GM19372 (cell line): ENCODE results near the gene HMOX1.

ENCODE experiments used
- ATAC-seq: cut with Tn5 transposase; IDR thresholded peaks from one replicate; pipeline ENCODE4 v1.9.1; 2021; ENCODE audit warnings: mild to moderate bottlenecking, low read depth, moderate library complexity; ENCODE audit not compliant: unreplicated experiment

HMOX1 gene, protein sequence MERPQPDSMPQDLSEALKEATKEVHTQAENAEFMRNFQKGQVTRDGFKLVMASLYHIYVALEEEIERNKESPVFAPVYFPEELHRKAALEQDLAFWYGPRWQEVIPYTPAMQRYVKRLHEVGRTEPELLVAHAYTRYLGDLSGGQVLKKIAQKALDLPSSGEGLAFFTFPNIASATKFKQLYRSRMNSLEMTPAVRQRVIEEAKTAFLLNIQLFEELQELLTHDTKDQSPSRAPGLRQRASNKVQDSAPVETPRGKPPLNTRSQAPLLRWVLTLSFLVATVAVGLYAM

DNA sequence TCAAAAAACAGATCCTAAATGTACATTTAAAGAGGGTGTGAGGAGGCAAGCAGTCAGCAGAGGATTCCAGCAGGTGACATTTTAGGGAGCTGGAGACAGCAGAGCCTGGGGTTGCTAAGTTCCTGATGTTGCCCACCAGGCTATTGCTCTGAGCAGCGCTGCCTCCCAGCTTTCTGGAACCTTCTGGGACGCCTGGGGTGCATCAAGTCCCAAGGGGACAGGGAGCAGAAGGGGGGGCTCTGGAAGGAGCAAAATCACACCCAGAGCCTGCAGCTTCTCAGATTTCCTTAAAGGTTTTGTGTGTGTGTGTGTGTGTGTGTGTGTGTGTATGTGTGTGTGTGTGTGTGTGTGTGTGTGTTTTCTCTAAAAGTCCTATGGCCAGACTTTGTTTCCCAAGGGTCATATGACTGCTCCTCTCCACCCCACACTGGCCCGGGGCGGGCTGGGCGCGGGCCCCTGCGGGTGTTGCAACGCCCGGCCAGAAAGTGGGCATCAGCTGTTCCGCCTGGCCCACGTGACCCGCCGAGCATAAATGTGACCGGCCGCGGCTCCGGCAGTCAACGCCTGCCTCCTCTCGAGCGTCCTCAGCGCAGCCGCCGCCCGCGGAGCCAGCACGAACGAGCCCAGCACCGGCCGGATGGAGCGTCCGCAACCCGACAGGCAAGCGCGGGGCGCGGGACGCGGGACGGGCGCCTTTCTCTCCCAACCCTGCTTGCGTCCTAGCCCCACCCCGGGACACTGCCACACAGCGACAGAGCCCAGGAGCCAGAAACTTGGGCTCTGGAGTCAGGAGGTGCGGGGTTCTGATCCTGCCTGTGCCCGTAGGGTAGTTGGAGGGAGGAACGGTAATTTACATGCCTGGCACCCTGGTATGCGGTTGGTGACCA is at the start of gene HMOX1:
Gene HMOX1, plus strand, starts transcription at position 560 of the 887 bp plus-strand sequence. Its CDS starts 78 bp downstream, at position 638.
- peak; percentile 68 for ATAC-seq

- ATAC-seq: no peak
Measured at GRCh38 chr22:35332278-35332677, 48.6 kb upstream of the HMOX1 start.

DNA sequence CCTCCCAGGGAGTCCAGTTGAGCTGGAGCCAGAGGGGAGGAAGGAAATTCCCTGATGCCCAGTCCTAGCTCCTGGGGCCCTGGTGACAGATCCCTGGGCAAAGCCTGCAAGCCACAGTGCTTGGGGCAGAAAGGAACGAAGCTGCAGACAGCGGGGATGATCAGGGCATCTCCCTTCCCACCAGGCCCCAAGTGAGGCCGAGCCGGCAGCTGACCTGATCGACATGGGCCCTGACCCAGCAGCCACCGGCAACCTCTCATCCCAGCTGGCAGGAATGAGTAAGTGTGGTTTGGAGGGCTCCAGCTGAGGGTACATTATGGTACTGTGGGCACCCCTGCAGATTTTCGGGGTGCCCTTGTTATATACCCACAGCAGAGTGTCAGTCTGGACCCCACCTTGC is 47.7 kb upstream of the HMOX1 start:
- ATAC-seq: no peak

DNA sequence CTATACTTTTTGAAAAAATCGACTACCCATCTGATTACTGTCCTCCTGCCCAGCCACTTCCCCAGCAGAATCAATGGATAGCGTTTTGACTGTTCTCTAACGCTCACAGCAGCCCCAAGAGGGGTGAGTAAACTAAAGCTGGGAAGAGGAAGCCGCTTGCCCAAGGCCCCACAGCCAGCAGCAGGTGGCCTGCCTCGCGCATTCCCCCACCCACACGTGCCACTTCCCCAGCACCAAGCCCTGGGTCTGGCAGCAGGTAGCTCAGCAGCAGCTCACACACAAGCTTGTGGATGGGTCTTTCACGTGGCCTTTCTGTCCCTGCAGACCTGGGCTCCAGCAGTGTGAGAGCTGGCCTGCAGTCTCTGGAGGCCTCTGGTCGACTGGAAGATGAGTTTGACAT is 46.9 kb upstream of the HMOX1 start:
- ATAC-seq: no peak

DNA sequence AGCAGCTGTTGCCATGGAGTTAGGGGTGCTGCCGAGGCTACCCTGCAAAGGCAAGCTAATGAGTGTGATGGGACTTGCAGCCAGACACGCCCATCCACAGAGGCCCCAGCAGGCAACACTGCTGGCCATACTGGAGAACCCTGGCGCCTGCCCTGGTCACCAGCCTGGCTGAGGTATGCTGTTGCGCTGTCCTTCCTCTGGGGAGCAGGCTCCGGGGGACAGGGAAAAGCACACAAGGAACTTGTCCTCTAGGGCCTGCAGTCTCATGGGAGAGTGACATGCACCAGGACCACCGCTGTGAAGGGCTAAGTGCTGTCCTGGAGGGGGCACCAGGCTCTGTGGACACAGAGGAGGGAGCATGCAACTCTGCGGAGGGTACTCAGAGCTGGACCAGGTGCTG is 45.4 kb upstream of the HMOX1 start:
- no peak for ATAC-seq

GRCh38 chr22:35335936-35336781 is 44.7 kb upstream of the HMOX1 start:
- no peak for ATAC-seq

DNA sequence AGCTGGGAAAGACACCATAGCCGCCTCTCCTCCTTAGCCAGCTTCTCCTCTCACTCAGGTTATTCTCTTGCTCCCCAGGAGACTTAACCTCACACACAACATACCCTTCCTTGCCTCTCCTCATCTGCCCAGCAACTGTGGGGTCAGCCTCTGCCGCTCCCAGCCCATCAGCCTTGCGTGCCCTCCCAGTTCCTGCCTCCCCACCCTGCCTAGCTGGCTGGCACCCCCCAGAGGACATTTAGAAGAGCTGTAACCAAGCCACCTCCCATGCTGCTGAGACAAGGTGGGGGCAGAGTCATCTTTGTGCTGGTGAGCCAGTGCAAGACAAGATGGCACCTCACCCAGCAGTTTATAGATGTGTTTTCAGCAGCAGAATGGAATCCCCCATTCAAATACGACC is 43.0 kb upstream of the HMOX1 start:
- ATAC-seq: no peak

- ATAC-seq: no peak
Measured at GRCh38 chr22:35341090-35341874, 39.6 kb upstream of the HMOX1 start.

DNA sequence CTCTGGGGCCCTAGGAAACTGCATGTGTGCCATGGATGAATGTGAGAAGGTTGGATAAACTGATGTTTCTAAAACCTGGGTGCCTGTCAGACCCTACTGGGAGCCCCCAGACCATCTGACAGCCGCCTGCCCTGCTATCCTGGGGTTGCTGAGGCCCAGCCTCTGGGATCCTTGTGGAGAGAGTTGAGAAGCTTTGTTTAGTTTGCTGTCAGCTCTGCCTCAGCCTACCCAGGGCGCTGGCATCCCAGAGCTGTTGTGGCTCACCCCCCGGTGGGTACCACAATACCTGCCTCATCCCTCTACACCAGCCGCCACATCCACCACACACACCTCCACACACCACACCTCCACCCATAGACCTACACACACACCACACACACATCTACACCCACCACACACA is 38.5 kb upstream of the HMOX1 start:
- ATAC-seq: no peak

DNA sequence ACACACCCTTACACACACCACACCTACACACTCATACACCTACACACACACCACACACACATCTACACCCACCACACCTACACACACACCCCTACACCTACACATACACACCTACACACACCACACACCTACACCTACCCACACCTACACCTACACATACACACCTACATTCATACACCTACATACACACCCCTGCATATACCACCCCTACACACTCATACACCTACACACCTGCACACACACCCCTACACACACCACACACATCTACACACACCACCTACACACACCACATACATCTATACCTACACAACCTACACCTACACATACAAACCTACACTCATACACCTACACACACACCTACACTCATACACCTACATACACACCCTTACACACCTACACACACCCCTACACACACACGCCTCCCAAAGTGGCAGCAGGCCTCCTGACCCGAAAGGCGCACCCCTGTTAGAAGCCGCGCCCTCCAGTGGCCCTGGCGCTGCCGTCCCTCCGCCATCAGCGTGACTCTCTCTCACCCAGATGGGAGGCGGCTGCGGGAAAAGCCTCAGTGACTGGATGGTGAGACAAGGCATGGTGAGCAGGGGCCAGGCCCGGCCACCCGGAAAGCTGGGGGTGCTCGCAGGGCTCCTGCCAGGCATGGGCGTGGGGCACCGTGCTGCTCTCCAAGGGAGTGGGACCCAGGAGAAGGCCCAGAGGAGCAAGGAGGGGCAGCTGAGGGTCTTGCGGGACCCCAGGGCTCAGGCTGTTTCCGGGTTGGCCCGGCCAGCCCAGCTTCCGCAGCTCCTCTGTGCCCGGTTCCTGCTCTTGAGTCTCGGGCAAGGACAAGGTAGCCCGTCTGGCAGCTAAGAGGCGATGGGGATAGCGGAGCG is 37.0 kb upstream of the HMOX1 start:
- ATAC-seq: no peak

GRCh38 chr22:35344956-35345690 is 35.8 kb upstream of the HMOX1 start:
- ATAC-seq: no peak

- no peak for ATAC-seq
Measured at GRCh38 chr22:35345808-35346505, 34.9 kb upstream of the HMOX1 start.

- no peak for ATAC-seq
Measured at GRCh38 chr22:35346596-35347220, 34.2 kb upstream of the HMOX1 start.

GRCh38 chr22:35347462-35347861 is 33.4 kb upstream of the HMOX1 start:
- no peak for ATAC-seq

GRCh38 chr22:35348026-35348590 is 32.8 kb upstream of the HMOX1 start:
- no peak for ATAC-seq

- no peak for ATAC-seq
Measured at GRCh38 chr22:35348703-35349102, 32.2 kb upstream of the HMOX1 start.

DNA sequence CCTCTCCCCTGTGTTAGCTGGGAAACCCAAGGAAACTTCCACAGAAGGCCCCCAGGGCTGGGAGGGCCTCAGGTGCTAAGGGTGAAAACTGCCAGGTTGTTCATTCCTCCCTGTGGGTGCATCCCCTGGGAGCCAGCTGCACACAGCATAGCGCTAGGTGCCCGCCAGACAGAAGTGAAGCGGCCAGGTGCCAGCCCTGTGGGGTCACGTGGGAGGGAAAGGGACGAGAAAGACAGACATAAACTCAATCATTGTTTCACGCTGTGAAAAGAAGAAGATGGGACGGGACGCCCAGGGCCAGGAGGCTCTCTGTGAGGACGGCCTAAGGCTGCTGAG is 31.6 kb upstream of the HMOX1 start:
- no peak for ATAC-seq
